D341Med (cell line): Measurements from ENCODE around the gene ARMC6.
"Not testable (repeated sequence)": the region's sequence is repeated elsewhere in the genome, so short reads cannot be mapped to it uniquely, and the experiment has no call there.

Source experiments
- DNase-seq: peaks from one replicate; pipeline ENCODE4 v3.0.0; 2012; ENCODE audit warnings: low spot score

The ARMC6 gene

GRCh38 chr19:19022380-19022961, 10.9 kb upstream of the ARMC6 start:
- DNase-seq, result no peak

GRCh38 chr19:19023376-19023775, 10.0 kb upstream of the ARMC6 start:
- DNase-seq, result not testable (repeated sequence)

DNA sequence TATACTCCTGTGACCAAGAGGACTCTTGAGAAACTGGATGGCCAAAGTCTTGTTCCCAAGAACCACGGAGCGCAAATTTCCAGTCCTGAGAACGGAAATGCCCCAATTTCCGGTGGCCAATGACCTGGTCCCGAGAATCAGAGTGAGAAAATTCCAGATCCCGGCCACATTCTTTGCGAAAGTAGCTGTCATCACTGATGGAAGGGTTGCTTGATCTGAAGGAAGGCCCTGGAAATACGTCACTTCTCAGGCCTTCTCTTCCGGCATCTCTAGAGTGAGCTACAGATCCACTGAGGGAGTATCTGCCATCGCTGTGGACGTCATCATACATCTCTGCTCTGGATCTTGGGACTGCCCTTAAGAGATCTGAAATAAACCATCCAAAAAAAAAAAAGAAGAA, 7.5 kb upstream of the ARMC6 start:
- DNase-seq, result no peak

DNA sequence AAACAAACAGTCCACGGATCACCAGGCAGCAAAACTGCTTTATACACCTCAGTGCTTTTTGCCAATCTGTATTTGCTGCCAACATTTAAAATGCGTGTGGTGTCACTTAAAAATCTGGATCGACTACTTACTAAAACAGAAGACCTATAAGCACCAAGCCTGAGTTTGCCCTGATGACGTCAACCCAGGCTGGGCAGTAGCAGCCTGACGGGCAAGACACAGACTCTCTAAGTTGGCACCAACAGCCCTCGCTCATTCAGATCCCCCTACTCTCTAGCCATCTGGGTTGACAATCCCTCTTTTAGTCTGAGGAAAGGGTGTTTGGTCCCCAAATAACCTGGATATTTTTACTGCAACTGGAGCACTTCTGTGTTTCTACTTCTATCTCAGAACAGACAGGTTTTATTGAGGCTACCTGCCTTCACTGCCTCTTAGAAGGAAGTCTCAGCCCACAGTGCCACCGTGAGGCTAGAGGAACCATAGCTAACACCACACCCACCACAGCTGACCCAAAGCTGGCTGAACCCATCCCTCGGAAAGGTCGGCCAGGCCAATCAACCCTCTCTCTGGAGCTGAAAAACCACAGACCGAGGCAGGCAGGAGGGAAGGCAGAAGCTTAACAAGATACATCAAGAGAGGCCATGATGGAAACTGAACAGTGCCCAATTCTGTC, 7.0 kb upstream of the ARMC6 start:
- DNase-seq, result no peak

DNA sequence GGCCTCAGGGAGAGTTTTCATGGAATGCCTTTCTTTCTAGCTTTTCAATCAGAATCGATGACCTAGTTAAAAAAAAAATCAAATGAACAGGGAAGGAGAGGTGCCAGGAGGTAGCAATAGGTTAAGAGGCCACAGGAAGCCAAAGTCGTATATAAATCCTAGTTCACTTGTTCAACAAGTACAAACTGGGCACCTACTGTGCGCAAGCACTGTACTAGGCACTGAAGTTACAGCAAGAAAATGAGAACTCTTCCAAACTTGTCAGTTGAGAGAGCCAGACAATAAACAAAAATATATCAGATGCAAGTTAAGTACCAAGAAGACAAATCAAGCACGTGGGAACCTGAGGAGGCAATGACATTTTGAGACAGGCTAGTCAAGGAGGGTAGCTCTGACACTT, 6.2 kb upstream of the ARMC6 start:
- no peak for DNase-seq

DNA sequence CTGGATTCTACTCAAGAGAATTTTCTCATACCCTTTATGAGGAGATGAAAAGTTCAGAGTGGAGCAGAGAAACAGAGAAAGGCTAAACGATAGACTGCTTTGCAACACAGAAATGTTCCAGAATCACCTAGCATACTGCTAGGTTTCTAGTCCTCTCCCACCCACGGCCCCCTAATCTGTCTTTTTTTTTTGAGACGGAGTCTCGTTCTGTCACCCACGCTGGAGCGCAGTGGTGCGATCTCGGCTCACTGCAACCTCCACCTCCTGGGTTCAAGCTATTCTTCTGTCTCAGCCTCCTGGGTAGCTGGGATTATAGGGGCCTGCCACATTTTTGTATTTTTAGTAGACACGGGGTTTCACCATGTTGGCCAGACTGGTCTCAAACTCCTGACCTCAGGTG, 4.9 kb upstream of the ARMC6 start:
- no peak for DNase-seq

GRCh38 chr19:19031891-19032290, 1.5 kb upstream of the ARMC6 start:
- no peak for DNase-seq

- DNase-seq, result peak; percentile 90
These were observed 805 bp upstream of the ARMC6 start for GRCh38 chr19:19032420-19033175.

GRCh38 chr19:19033176-19033425, 302 bp upstream of the ARMC6 start:
- no peak for DNase-seq

GRCh38 chr19:19034204-19034624, 811 bp downstream of the ARMC6 start:
- DNase-seq, result peak; percentile 85

DNA sequence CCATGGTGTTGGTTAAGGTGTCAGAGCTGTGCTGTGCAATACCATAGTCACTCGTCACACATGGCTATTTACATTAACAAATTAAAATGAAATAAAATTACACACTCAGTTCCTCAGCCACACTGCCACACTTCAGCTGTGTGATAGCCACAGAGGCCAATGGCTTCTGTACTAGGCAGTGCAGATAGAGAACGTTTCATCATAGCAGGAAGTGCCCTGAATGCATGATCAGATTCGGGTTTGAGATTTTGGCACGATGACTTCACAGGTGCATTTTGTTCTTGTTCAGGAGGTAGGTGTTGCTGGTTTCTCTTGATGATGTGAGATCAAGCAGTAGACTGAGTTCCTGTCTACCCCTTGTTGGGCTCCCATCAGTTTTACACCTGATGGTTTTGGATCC, 6.5 kb downstream of the ARMC6 start:
- DNase-seq, result no peak

- DNase-seq, result no peak
These were observed 7.0 kb downstream of the ARMC6 start for GRCh38 chr19:19040417-19040816.

DNA sequence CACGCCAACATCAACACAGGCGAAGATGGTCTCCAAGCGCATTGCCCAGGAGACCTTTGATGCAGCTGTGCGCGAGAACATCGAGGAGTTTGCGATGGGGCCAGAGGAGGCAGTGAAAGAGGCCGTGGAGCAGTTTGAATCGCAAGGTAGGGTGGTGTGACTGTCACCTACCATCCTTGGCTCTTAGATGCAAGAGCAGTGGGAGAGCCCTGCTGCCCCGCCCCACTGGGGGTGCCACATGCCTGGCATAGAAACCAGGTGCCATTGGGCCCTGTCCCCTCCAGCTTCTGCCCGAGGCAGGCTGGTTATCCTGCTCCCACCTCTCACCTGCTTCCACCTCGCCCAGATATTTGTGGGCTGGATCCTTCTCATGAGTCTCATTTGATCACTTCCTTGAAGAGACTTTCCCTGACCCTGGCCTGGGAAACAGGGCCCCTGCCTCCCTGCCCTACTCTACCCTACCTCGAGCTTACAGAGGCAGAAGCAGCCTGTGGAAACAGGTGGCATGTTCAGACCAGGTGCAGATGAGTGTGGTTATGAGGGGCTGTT, 9.4 kb downstream of the ARMC6 start:
- DNase-seq, result no peak

GRCh38 chr19:19043481-19043880, 10.1 kb downstream of the ARMC6 start:
- no peak for DNase-seq

GRCh38 chr19:19043881-19044280, 10.5 kb downstream of the ARMC6 start:
- no peak for DNase-seq

DNA sequence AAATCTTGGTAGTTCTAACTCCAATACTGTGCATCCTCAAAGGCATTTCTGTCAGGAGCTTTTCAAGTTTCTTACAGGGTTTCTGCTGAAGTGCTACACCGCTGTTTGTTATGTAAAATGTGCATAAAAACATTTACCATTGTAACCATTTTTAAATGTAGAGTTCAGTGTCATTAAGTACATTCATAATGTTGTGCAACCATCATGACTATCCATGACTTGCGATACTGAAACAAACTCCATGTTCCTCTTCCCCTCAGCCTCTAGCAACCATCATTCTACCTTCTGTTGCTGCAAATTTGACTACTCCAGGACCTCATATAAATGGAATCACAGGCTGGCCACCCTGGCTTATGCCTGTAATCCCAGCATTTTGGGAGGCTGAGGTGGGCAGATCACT, 16.0 kb downstream of the ARMC6 start:
- no peak for DNase-seq

DNA sequence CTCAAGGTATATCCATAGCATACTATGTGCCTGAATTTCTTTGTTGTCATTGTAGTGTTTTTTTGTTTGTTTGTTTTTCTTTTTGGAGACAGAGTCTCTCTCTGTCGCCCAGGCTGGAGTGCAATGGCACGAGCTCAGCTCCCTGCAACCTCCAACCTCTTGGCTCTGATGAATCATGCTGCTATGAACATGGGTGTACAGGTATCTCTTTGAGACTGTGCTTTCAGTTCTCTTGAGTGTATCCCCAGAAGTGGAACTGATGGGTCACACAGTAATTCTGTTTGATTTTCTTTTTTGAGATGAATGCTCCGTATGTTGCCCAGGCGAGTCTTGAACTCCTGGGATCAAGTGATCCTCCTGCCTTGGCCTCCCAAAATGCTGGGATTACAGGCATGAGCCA, 16.7 kb downstream of the ARMC6 start:
- DNase-seq, result no peak

- DNase-seq, result no peak
These were observed 17.3 kb downstream of the ARMC6 start for GRCh38 chr19:19050731-19051130.

- no peak for DNase-seq
These were observed 18.2 kb downstream of the ARMC6 start for GRCh38 chr19:19051478-19052213.

GRCh38 chr19:19052921-19053320, 19.5 kb downstream of the ARMC6 start:
- no peak for DNase-seq

DNA sequence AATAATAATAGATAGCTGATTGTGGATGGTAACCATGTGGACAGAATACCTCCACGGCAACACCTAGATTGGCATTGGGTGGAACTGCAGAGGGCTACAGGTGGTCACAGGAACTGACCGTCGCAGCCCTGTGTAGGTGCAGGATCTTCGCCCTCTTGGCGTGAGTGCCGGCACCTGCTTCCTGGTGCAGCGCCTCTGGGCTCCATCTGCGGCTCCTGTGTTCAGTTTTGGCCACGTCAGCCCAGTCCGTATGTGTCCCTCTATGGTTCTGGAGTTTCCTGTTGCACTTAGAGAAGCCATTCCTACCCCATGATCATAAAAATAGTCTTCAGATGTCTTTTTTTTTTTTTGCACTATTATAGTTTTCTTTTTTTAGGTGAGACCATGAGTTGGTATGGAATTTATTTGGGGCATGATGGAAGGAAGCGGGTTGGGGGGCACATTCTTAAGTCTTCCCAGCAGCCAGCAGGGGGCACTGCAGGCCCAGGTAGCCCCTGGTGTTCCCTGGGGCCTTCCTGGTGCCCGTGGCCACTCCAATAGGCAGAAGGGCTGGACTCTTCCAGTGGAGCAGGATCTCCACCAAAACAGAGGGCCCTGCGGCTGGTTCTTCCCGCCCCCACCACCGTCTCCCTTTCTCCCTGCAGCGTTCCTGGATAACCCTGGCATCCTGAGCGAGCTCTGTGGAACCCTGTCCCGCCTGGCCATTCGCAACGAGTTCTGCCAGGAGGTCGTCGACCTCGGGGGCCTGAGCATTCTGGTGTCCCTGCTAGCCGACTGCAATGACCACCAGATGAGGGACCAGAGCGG, 20.3 kb downstream of the ARMC6 start:
- peak; percentile 84 for DNase-seq
